ENCODE results near the gene PHF21B.

The PHF21B gene

GRCh38 chr22:44888491-44889254 lies 121.1 kb downstream of the PHF21B start:
- TF ChIP-seq CTCF (IDR thresholded peaks at IDR 0.05; ENCODE audit: unreplicated experiment in 3 of 3): no peak
- H3K27ac Mint-ChIP-seq: no peak overlapping the region
- H3K4me1 Mint-ChIP-seq: no peaks in the 10 kb centered on the region
- H3K27me3 Mint-ChIP-seq (ENCODE audit: low read depth): no peaks in the 10 kb centered on the region
- H3K36me3 Mint-ChIP-seq (ENCODE audit: low read depth): peaks cover 15% of the 10 kb centered on the region
- H3K9me3 Mint-ChIP-seq: no peaks in the 10 kb centered on the region
- no peak overlapping the region for H3K4me3 Mint-ChIP-seq

GRCh38 chr22:44887941-44888366 lies 121.9 kb downstream of the PHF21B start:
- H3K4me3 Mint-ChIP-seq: no peak overlapping the region
- H3K4me1 Mint-ChIP-seq: no peaks in the 10 kb centered on the region
- no peaks in the 10 kb centered on the region for H3K27me3 Mint-ChIP-seq (ENCODE audit: low read depth)
- H3K9me3 Mint-ChIP-seq: no peaks in the 10 kb centered on the region
- peaks cover 15% of the 10 kb centered on the region for H3K36me3 Mint-ChIP-seq (ENCODE audit: low read depth)
- H3K27ac Mint-ChIP-seq: no peak overlapping the region
- no peak for TF ChIP-seq CTCF (IDR thresholded peaks at IDR 0.05; ENCODE audit: unreplicated experiment in 3 of 3)

- H3K27ac Mint-ChIP-seq: no peak overlapping the region
- no peak overlapping the region for H3K4me3 Mint-ChIP-seq
- H3K36me3 Mint-ChIP-seq (ENCODE audit: low read depth): peaks cover 20% of the 10 kb centered on the region
- H3K9me3 Mint-ChIP-seq: no peaks in the 10 kb centered on the region
- TF ChIP-seq CTCF (IDR thresholded peaks at IDR 0.05; ENCODE audit: unreplicated experiment in 3 of 3): no peak
- H3K27me3 Mint-ChIP-seq (ENCODE audit: low read depth): no peaks in the 10 kb centered on the region
- no peaks in the 10 kb centered on the region for H3K4me1 Mint-ChIP-seq
Observed at GRCh38 chr22:44885806-44886360, 123.9 kb downstream of the PHF21B start.

GRCh38 chr22:44884968-44885805 lies 124.6 kb downstream of the PHF21B start:
- no peaks in the 10 kb centered on the region for H3K9me3 Mint-ChIP-seq
- H3K27ac Mint-ChIP-seq: no peak overlapping the region
- H3K27me3 Mint-ChIP-seq (ENCODE audit: low read depth): no peaks in the 10 kb centered on the region
- no peak overlapping the region for H3K4me3 Mint-ChIP-seq
- H3K4me1 Mint-ChIP-seq: no peaks in the 10 kb centered on the region
- peaks cover 17% of the 10 kb centered on the region for H3K36me3 Mint-ChIP-seq (ENCODE audit: low read depth)
- TF ChIP-seq CTCF (IDR thresholded peaks at IDR 0.05; ENCODE audit: unreplicated experiment in 3 of 3): no peak

- no peaks in the 10 kb centered on the region for H3K9me3 Mint-ChIP-seq
- H3K27ac Mint-ChIP-seq: no peak overlapping the region
- no peaks in the 10 kb centered on the region for H3K27me3 Mint-ChIP-seq (ENCODE audit: low read depth)
- no peaks in the 10 kb centered on the region for H3K4me1 Mint-ChIP-seq
- TF ChIP-seq CTCF (IDR thresholded peaks at IDR 0.05; ENCODE audit: unreplicated experiment in 3 of 3): no peak
- H3K36me3 Mint-ChIP-seq (ENCODE audit: low read depth): peaks cover 22% of the 10 kb centered on the region
- H3K4me3 Mint-ChIP-seq: no peak overlapping the region
Observed at GRCh38 chr22:44884562-44884961, 125.2 kb downstream of the PHF21B start.
